BLaER1 (cell line): ENCODE data around the gene ETFA.

Source experiments
- H3K27ac ChIP-seq: shearing (Covaris generic); formaldehyde crosslinking; 2 replicates; pipeline ENCODE4 v1.8.1; 2022
- H3K27me3 ChIP-seq: shearing (Covaris generic); formaldehyde crosslinking; 2 replicates; pipeline ENCODE4 v1.8.1; 2022
- H3K36me3 ChIP-seq: shearing (Covaris generic); formaldehyde crosslinking; 2 replicates; pipeline ENCODE4 v1.8.1; 2022
- H3K4me1 ChIP-seq: shearing (Covaris generic); formaldehyde crosslinking; 2 replicates; pipeline ENCODE4 v1.8.1; 2022
- H3K4me2 ChIP-seq: shearing (Covaris generic); formaldehyde crosslinking; 2 replicates; pipeline ENCODE4 v1.8.1; 2022
- H3K4me3 ChIP-seq: shearing (Covaris generic); formaldehyde crosslinking; 2 replicates; pipeline ENCODE4 v1.8.1; 2022
- H3K9ac ChIP-seq: shearing (Covaris generic); formaldehyde crosslinking; 2 replicates; pipeline ENCODE4 v1.8.1; 2022
- H3K9me3 ChIP-seq: shearing (Covaris generic); formaldehyde crosslinking; 2 replicates; pipeline ENCODE4 v1.8.1; 2022
- H4K20me1 ChIP-seq: shearing (Covaris generic); formaldehyde crosslinking; 2 replicates; pipeline ENCODE4 v1.8.1; 2022
- Cebpa-rat ChIP-seq: shearing (Covaris generic); IDR thresholded peaks from 2 replicates; pipeline ENCODE4 v1.8.1; 2022

Gene ETFA

GRCh38 chr15:76200083-76200465, 111.2 kb downstream of the ETFA start:
- H3K9me3 ChIP-seq: no peaks in the 10 kb centered on the region
- no peaks in the 10 kb centered on the region for H4K20me1 ChIP-seq
- no peak for TF ChIP-seq Cebpa-rat
- H3K4me3 ChIP-seq: no peak overlapping the region
- H3K4me2 ChIP-seq: no peak overlapping the region
- H3K4me1 ChIP-seq: peaks cover 24% of the 10 kb centered on the region
- no peaks in the 10 kb centered on the region for H3K27me3 ChIP-seq
- no peak overlapping the region for H3K9ac ChIP-seq
- no peak overlapping the region for H3K27ac ChIP-seq
- H3K36me3 ChIP-seq: no peaks in the 10 kb centered on the region

GRCh38 chr15:76199106-76200082, 111.9 kb downstream of the ETFA start:
- H3K9me3 ChIP-seq: no peaks in the 10 kb centered on the region
- no peak overlapping the region for H3K9ac ChIP-seq
- no peaks in the 10 kb centered on the region for H3K36me3 ChIP-seq
- no peak for TF ChIP-seq Cebpa-rat
- no peak overlapping the region for H3K27ac ChIP-seq
- H3K27me3 ChIP-seq: no peaks in the 10 kb centered on the region
- no peak overlapping the region for H3K4me2 ChIP-seq
- no peaks in the 10 kb centered on the region for H4K20me1 ChIP-seq
- H3K4me1 ChIP-seq: peaks cover 24% of the 10 kb centered on the region
- H3K4me3 ChIP-seq: no peak overlapping the region

GRCh38 chr15:76198456-76199105, 112.7 kb downstream of the ETFA start:
- no peak for TF ChIP-seq Cebpa-rat
- no peak overlapping the region for H3K4me2 ChIP-seq
- no peaks in the 10 kb centered on the region for H3K27me3 ChIP-seq
- H3K27ac ChIP-seq: no peak overlapping the region
- no peaks in the 10 kb centered on the region for H3K9me3 ChIP-seq
- no peaks in the 10 kb centered on the region for H3K36me3 ChIP-seq
- no peaks in the 10 kb centered on the region for H4K20me1 ChIP-seq
- no peak overlapping the region for H3K4me3 ChIP-seq
- H3K4me1 ChIP-seq: peaks cover 28% of the 10 kb centered on the region
- H3K9ac ChIP-seq: no peak overlapping the region

- Histone ChIP-seq H3K4me3 (no peak overlapping the region), H3K36me3 (no peaks in the 10 kb centered on the region), H3K27me3 (no peaks in the 10 kb centered on the region), H3K9ac (no peak overlapping the region), H3K4me2 (no peak overlapping the region), H3K27ac (no peak overlapping the region), H4K20me1 (no peaks in the 10 kb centered on the region), H3K9me3 (no peaks in the 10 kb centered on the region), H3K4me1 (peaks cover 33% of the 10 kb centered on the region)
- no peak for TF ChIP-seq Cebpa-rat
Observed at GRCh38 chr15:76197703-76198455, 113.4 kb downstream of the ETFA start.

- TF ChIP-seq Cebpa-rat: no peak
- Histone ChIP-seq H3K27ac (peak overlapping the region; percentile 8; the same call in 1 of the 2 replicates), H4K20me1 (no peaks in the 10 kb centered on the region), H3K4me1 (peaks cover 38% of the 10 kb centered on the region), H3K4me3 (no peak overlapping the region), H3K9ac (peak overlapping the region; percentile 12; the same call in 1 of the 2 replicates), H3K36me3 (no peaks in the 10 kb centered on the region), H3K4me2 (peak overlapping the region; percentile 50), H3K9me3 (no peaks in the 10 kb centered on the region), H3K27me3 (no peaks in the 10 kb centered on the region)
Observed at GRCh38 chr15:76196269-76197231, 114.7 kb downstream of the ETFA start.

GRCh38 chr15:76195506-76196268, 115.6 kb downstream of the ETFA start:
- Histone ChIP-seq H3K27me3 (no peaks in the 10 kb centered on the region), H3K9me3 (no peaks in the 10 kb centered on the region), H3K27ac (no peak overlapping the region), H3K4me2 (no peak overlapping the region), H4K20me1 (no peaks in the 10 kb centered on the region), H3K36me3 (no peaks in the 10 kb centered on the region), H3K4me1 (peaks cover 45% of the 10 kb centered on the region), H3K9ac (no peak overlapping the region), H3K4me3 (no peak overlapping the region)
- TF ChIP-seq Cebpa-rat: no peak

- no peak overlapping the region for H3K4me3 ChIP-seq
Observed at GRCh38 chr15:76193934-76194333, 117.3 kb downstream of the ETFA start.

GRCh38 chr15:76192715-76193114, 118.6 kb downstream of the ETFA start:
- no peak overlapping the region for H3K4me3 ChIP-seq
- no peak overlapping the region for H3K9ac ChIP-seq
- no peaks in the 10 kb centered on the region for H4K20me1 ChIP-seq
- peaks cover 38% of the 10 kb centered on the region for H3K4me1 ChIP-seq
- H3K36me3 ChIP-seq: no peaks in the 10 kb centered on the region
- H3K27ac ChIP-seq: no peak overlapping the region
- no peaks in the 10 kb centered on the region for H3K27me3 ChIP-seq
- no peaks in the 10 kb centered on the region for H3K9me3 ChIP-seq
- H3K4me2 ChIP-seq: no peak overlapping the region
- no peak for TF ChIP-seq Cebpa-rat

More at GRCh38 chr15:76193934-76194333, 117.3 kb downstream of the ETFA start:
- Histone ChIP-seq H4K20me1 (no peaks in the 10 kb centered on the region), H3K4me1 (peaks cover 45% of the 10 kb centered on the region), H3K27me3 (no peaks in the 10 kb centered on the region), H3K9me3 (no peaks in the 10 kb centered on the region), H3K9ac (no peak overlapping the region), H3K36me3 (no peaks in the 10 kb centered on the region), H3K27ac (no peak overlapping the region), H3K4me2 (peak overlapping the region; percentile 37)
- TF ChIP-seq Cebpa-rat: no peak
